Measurements from ENCODE around the gene ECE1.
"Not testable (repeated sequence)": the region's sequence is repeated elsewhere in the genome, so short reads cannot be mapped to it uniquely, and the experiment has no call there.

ECE1 gene

DNA sequence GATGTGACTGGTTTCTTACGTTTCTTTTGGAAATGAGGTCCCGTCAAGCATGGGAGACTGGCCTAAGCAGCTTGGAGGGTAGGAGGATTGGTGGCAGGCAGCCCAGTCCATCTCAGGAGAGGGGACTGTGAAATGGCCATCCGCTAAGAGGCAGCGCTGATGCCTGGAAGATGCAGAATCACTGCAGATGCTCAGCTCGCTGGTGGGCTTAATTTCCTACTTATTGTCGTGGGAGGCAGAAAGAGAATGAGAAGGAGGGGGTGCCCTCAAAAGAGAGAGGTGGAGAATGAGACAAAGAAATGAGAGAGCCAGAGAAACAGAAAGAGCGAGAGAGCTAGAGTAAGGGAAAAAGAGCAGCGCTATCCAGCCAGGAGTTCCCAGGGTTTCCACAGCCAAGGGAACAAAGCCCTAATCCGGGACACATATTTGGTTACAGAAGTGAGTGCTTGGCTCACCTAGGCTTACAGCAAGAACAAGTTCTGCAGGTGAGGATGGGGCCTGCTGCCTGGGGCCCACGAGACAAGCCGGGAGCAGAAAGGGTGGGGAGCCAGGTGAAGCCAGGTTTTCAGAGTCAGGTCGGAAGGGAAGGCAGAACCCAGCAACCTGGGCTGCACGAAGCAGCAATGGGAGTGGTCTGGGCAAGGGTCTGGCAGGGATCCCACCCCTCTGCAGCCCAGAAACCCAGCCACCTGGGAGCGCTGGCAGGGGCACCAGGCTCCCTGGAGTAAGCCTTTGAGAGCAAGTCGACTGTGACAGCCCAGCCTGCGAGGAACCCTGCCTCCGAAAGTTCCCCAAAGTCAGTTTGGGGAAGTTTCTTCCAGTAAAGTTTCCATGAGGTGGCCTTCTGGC is 5.8 kb downstream of the ECE1 start:
- TF ChIP-seq ARNT (IDR thresholded peaks at IDR 0.05) (no peak), PKNOX1 (IDR thresholded peaks at IDR 0.05) (no peak), BHLHE40 (IDR thresholded peaks at IDR 0.05; ENCODE audit: borderline replicate concordance) (no peak), FOXM1 (IDR thresholded peaks at IDR 0.05; ENCODE audit: borderline replicate concordance) (no peak), L3MBTL2 (conservative IDR thresholded peaks at IDR 0.05) (no peak), LEF1 (IDR thresholded peaks at IDR 0.05; ENCODE audit: borderline replicate concordance) (no peak), NFRKB (IDR thresholded peaks at IDR 0.05) (no peak), CTBP1 (IDR thresholded peaks at IDR 0.05; ENCODE audit: borderline replicate concordance) (no peak), SUZ12 (IDR thresholded peaks at IDR 0.05) (no peak), FOXK2 (IDR thresholded peaks at IDR 0.05) (no peak)
- ChIA-PET CTCF (interaction anchor here (0.6 to 1.8 kb wide), 2 partner anchors 14 to 29 kb away, joined by 3 to 5 read pairs; no protein-coding TSS in a partner anchor), POLR2A (interaction anchor here (1.0 kb wide), 1 partner anchor 13 kb away, joined by 3 read pairs; no protein-coding TSS in a partner anchor)
- DNase-seq (ENCODE audit: extremely low spot score): no peak

- ChIA-PET POLR2A (no interaction called here), CTCF (interaction anchor here (4.4 kb wide), 1 partner anchor 13 kb away, joined by 34 read pairs; no protein-coding TSS in a partner anchor)
- TF ChIP-seq SUZ12 (IDR thresholded peaks at IDR 0.05): no peak
- no peak for TF ChIP-seq ZNF384 (IDR thresholded peaks at IDR 0.05)
- no peak for TF ChIP-seq FOXK2 (IDR thresholded peaks at IDR 0.05)
- no peak for TF ChIP-seq FOXM1 (IDR thresholded peaks at IDR 0.05; ENCODE audit: borderline replicate concordance)
- TF ChIP-seq ARNT (IDR thresholded peaks at IDR 0.05): no peak
- no peak for TF ChIP-seq NFRKB (IDR thresholded peaks at IDR 0.05)
- no peak for TF ChIP-seq LEF1 (IDR thresholded peaks at IDR 0.05; ENCODE audit: borderline replicate concordance)
- TF ChIP-seq HDGF (IDR thresholded peaks at IDR 0.05; ENCODE audit: borderline replicate concordance): no peak
- TF ChIP-seq TARDBP (IDR thresholded peaks at IDR 0.05): no peak
- no peak for TF ChIP-seq BHLHE40 (IDR thresholded peaks at IDR 0.05; ENCODE audit: borderline replicate concordance)
- no peak for TF ChIP-seq FOXA1 (IDR thresholded peaks at IDR 0.05)
- TF ChIP-seq CTBP1 (IDR thresholded peaks at IDR 0.05; ENCODE audit: borderline replicate concordance): no peak
- no peak for TF ChIP-seq PKNOX1 (IDR thresholded peaks at IDR 0.05)
- no peak for DNase-seq (ENCODE audit: extremely low spot score)
These were observed 6.7 kb downstream of the ECE1 start for GRCh38 chr1:21283524-21283923.

GRCh38 chr1:21282020-21282419 is 8.2 kb downstream of the ECE1 start:
- POLR2A ChIA-PET: not testable (repeated sequence)

DNA sequence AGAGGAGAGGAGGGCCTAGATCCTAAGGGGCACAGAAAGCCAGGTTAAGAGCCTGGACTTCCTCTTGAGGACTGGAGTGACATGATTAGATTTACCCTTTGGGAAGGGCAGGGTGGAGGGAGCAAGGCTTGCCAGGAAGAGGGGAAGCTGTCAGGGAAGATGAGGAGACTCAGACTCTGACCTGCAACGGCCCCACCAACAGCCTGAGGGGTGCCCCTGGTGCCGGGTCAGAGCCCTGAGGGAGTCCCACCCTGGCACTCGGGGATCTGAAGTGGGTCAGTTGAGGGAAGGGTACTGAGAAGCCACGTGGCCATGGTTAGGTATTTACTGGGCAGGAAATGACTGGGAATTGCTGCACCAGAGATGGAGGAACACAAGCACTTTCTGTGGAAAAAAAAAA is 9.8 kb downstream of the ECE1 start:
- DNase-seq (ENCODE audit: extremely low spot score): no peak
- CTCF ChIA-PET: interaction anchor here (4.4 kb wide), 1 partner anchor 10 kb away, joined by 34 read pairs; no protein-coding TSS in a partner anchor
- POLR2A ChIA-PET: interaction anchor here (1.5 kb wide), 1 partner anchor 11 kb away, joined by 5 read pairs; no protein-coding TSS in a partner anchor
- TF ChIP-seq FOXK2 (IDR thresholded peaks at IDR 0.05) (no peak), FOXA1 (IDR thresholded peaks at IDR 0.05) (no peak), NFRKB (IDR thresholded peaks at IDR 0.05) (no peak), TARDBP (IDR thresholded peaks at IDR 0.05) (no peak), LEF1 (IDR thresholded peaks at IDR 0.05; ENCODE audit: borderline replicate concordance) (no peak), SUZ12 (IDR thresholded peaks at IDR 0.05) (no peak), FOXM1 (IDR thresholded peaks at IDR 0.05; ENCODE audit: borderline replicate concordance) (no peak), ARNT (IDR thresholded peaks at IDR 0.05) (no peak), SP1 (IDR thresholded peaks at IDR 0.05) (no peak)

More at GRCh38 chr1:21282020-21282419, 8.2 kb downstream of the ECE1 start:
- CTCF ChIA-PET: interaction anchor here (4.4 kb wide), 1 partner anchor 12 kb away, joined by 34 read pairs; no protein-coding TSS in a partner anchor
- not testable (repeated sequence) for DNase-seq (ENCODE audit: extremely low spot score)

DNA sequence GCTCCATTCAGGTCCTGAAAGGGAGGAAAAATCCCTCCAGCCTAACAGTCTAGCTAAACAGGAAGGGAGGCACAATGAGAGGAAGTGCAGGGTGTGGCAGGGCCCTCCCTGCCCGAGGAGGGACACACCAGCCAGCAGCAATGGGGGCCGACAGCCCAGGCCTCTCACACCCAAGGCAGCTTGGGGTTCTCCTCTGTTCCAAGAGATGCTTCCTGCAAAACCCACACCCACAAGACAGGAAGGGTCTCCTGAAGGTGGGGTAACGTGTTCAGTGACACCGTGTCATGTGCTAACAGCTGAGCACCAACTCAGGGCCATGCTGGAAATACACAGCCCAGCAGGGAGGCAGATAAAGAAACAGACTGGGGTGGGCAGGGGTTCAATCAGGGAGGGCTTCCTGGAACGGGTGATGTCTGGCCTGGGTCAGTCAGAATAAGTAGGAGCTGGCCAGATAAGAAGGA is 10.2 kb downstream of the ECE1 start:
- POLR2A ChIA-PET: interaction anchor here (0.6 to 1.5 kb wide), 2 partner anchors 10 to 46 kb away, joined by 3 to 5 read pairs; no protein-coding TSS in a partner anchor
- TF ChIP-seq SUZ12 (IDR thresholded peaks at IDR 0.05) (no peak), CTBP1 (IDR thresholded peaks at IDR 0.05; ENCODE audit: borderline replicate concordance) (no peak), L3MBTL2 (conservative IDR thresholded peaks at IDR 0.05) (no peak), ELF4 (IDR thresholded peaks at IDR 0.05) (no peak), TARDBP (IDR thresholded peaks at IDR 0.05) (no peak), FOXM1 (IDR thresholded peaks at IDR 0.05; ENCODE audit: borderline replicate concordance) (no peak), SP1 (IDR thresholded peaks at IDR 0.05) (no peak), FOXK2 (IDR thresholded peaks at IDR 0.05) (no peak), BHLHE40 (IDR thresholded peaks at IDR 0.05; ENCODE audit: borderline replicate concordance) (no peak), LEF1 (IDR thresholded peaks at IDR 0.05; ENCODE audit: borderline replicate concordance) (no peak), PKNOX1 (IDR thresholded peaks at IDR 0.05) (no peak), HDGF (IDR thresholded peaks at IDR 0.05; ENCODE audit: borderline replicate concordance) (no peak), ARNT (IDR thresholded peaks at IDR 0.05) (no peak), FOXA1 (IDR thresholded peaks at IDR 0.05) (no peak), ZNF384 (IDR thresholded peaks at IDR 0.05) (no peak), NFRKB (IDR thresholded peaks at IDR 0.05) (no peak)
- DNase-seq (ENCODE audit: extremely low spot score): no peak
- CTCF ChIA-PET: interaction anchor here (4.4 kb wide), 1 partner anchor 10 kb away, joined by 34 read pairs; no protein-coding TSS in a partner anchor

Data from HEK293T (cell line).